ENCODE results near the gene SPATA16.
"Not testable (repeated sequence)": the region's sequence is repeated elsewhere in the genome, so short reads cannot be mapped to it uniquely, and the experiment has no call there.

Gene SPATA16

GRCh38 chr3:172938788-172939187 is 202.2 kb downstream of the SPATA16 start:
- DNase-seq, result no peak

GRCh38 chr3:172931746-172932285 is 209.2 kb downstream of the SPATA16 start:
- DNase-seq, result no peak

GRCh38 chr3:172929451-172929850 is 211.6 kb downstream of the SPATA16 start:
- DNase-seq, result no peak

GRCh38 chr3:172924546-172924945 is 216.5 kb downstream of the SPATA16 start:
- no peak for DNase-seq

- no peak for DNase-seq
Observed at GRCh38 chr3:172919297-172919683, 221.7 kb downstream of the SPATA16 start.

GRCh38 chr3:172918568-172919296 is 222.3 kb downstream of the SPATA16 start:
- no peak for DNase-seq

GRCh38 chr3:172918165-172918564 is 222.9 kb downstream of the SPATA16 start:
- no peak for DNase-seq

- DNase-seq, result no peak
Observed at GRCh38 chr3:172915911-172916514, 225.0 kb downstream of the SPATA16 start.

- no peak for DNase-seq
Observed at GRCh38 chr3:172914854-172915253, 226.2 kb downstream of the SPATA16 start.

GRCh38 chr3:172913911-172914655 is 227.0 kb downstream of the SPATA16 start:
- DNase-seq, result no peak

- no peak for DNase-seq
Observed at GRCh38 chr3:172911142-172911541, 229.9 kb downstream of the SPATA16 start.

GRCh38 chr3:172908771-172909270 is 232.2 kb downstream of the SPATA16 start:
- no peak for DNase-seq

- no peak for DNase-seq
Observed at GRCh38 chr3:172905451-172905850, 235.6 kb downstream of the SPATA16 start.

GRCh38 chr3:172904711-172905373 is 236.2 kb downstream of the SPATA16 start:
- DNase-seq, result no peak

GRCh38 chr3:172903642-172904320 is 237.3 kb downstream of the SPATA16 start:
- no peak for DNase-seq

GRCh38 chr3:172892158-172892557 is 248.9 kb downstream of the SPATA16 start:
- DNase-seq, result no peak

- no peak for DNase-seq
Observed at GRCh38 chr3:172885704-172886103, 255.3 kb downstream of the SPATA16 start.

GRCh38 chr3:172882563-172882962 is 258.5 kb downstream of the SPATA16 start:
- DNase-seq, result no peak

- not testable (repeated sequence) for DNase-seq
Observed at GRCh38 chr3:172879381-172879780, 261.7 kb downstream of the SPATA16 start.

GRCh38 chr3:172877011-172877410 is 264.0 kb downstream of the SPATA16 start:
- no peak for DNase-seq

GRCh38 chr3:172876297-172876696 is 264.7 kb downstream of the SPATA16 start:
- DNase-seq, result no peak

- DNase-seq, result no peak
Observed at GRCh38 chr3:172875039-172875438, 266.0 kb downstream of the SPATA16 start.

Data from NCI-H1694 (cell line).